Gastroesophageal sphincter (tissue), 3 donors: Measurements from ENCODE around the gene SPEF2.

Experiments
- CTCF ChIP-seq, 4 experiments: fragments of 200-600 bp in 2 of 4; fragments of 450-650 bp in 2 of 4; sonication (generic) in 1 of 4; IDR thresholded peaks; one replicate each; pipeline ENCODE4 v1.5.1; 2017 to 2019; ENCODE audit warnings: antibody characterized with exemption in 4 of 4, mild to moderate bottlenecking in 2 of 4, moderate library complexity in 2 of 4
- POLR2A ChIP-seq, 2 donors: fragments of 450-650 bp; IDR thresholded peaks; one replicate each; pipeline ENCODE4 v1.6.1; 2017; ENCODE audit warnings: antibody characterized with exemption in 2 of 2, mild to moderate bottlenecking in 2 of 2, moderate library complexity in 1 of 2

GRCh38 chr5:35647712-35648111 lies 30.0 kb downstream of the SPEF2 start:
- no peak for TF ChIP-seq POLR2A (IDR thresholded peaks at IDR 0.05)
- no peak for TF ChIP-seq CTCF (IDR thresholded peaks at IDR 0.05)
